ENCODE measurements around the gene BMAL2. TPM values are rescaled to one million over a fixed set of nuclear protein-coding genes. Genes with fewer than 3 reads are reported as not detected.

BMAL2 gene
- total RNA-seq, 1 experiment from 2014 or later = 16.2 TPM

DNA sequence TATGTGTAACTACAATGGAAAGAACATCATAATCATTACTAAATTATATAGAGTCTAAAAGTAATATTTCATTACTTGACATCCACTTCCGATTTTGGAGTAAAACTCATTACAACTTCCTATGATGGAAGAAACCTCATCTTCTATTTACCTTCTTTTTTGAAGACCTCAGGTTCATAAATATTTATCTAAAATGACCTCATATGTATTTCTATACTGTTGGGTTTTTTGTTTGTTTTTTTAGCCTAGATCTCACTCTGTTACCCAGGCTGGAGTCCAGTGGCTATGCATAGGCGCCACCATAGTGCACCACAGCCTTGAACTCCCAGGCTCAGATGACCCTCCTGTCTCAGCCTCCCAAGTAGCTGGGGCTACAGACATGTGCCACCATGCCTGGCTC lies 39.9 kb upstream of the BMAL2 start:
- H3K4me1 Mint-ChIP-seq = peaks cover 61% of the 10 kb centered on the region

More for the DNA sequence above, 39.9 kb upstream of the BMAL2 start:
- no peak overlapping the region for H3K4me3 Mint-ChIP-seq
- no peak for DNase-seq (ENCODE audit: low spot score)
- no peaks in the 10 kb centered on the region; the same call in 1 of the 2 replicates for H3K27me3 Mint-ChIP-seq (ENCODE audit: low read depth)
- TF ChIP-seq, protein P1, sequence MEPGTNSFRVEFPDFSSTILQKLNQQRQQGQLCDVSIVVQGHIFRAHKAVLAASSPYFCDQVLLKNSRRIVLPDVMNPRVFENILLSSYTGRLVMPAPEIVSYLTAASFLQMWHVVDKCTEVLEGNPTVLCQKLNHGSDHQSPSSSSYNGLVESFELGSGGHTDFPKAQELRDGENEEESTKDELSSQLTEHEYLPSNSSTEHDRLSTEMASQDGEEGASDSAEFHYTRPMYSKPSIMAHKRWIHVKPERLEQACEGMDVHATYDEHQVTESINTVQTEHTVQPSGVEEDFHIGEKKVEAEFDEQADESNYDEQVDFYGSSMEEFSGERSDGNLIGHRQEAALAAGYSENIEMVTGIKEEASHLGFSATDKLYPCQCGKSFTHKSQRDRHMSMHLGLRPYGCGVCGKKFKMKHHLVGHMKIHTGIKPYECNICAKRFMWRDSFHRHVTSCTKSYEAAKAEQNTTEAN (CRISPR knock-in tag; IDR thresholded peaks at IDR 0.05) = no peak
- TF ChIP-seq ZNF416 (CRISPR knock-in tag; IDR thresholded peaks at IDR 0.05) (no peak), FOXK1 (CRISPR knock-in tag; IDR thresholded peaks at IDR 0.05) (no peak), ZSCAN18 (CRISPR knock-in tag; IDR thresholded peaks at IDR 0.05) (no peak), GTF2I (CRISPR knock-in tag; conservative IDR thresholded peaks at IDR 0.05) (no peak), JAZF1 (CRISPR knock-in tag; IDR thresholded peaks at IDR 0.05) (no peak), NFYB (CRISPR knock-in tag; conservative IDR thresholded peaks at IDR 0.05; ENCODE audit: low read depth) (no peak), PRDM15 (CRISPR knock-in tag; IDR thresholded peaks at IDR 0.05) (no peak), TEAD4 (CRISPR knock-in tag; IDR thresholded peaks at IDR 0.05) (no peak), MYBL2 (CRISPR knock-in tag; IDR thresholded peaks at IDR 0.05) (no peak), ATF2 (CRISPR knock-in tag; IDR thresholded peaks at IDR 0.05; ENCODE audit: borderline replicate concordance, low read depth) (no peak), TP53 (CRISPR knock-in tag; IDR thresholded peaks at IDR 0.05) (no peak), ERG (CRISPR knock-in tag; IDR thresholded peaks at IDR 0.05) (no peak), ZNF671 (CRISPR knock-in tag; IDR thresholded peaks at IDR 0.05) (no peak), GRHL2 (CRISPR knock-in tag; IDR thresholded peaks at IDR 0.05; ENCODE audit: insufficient replicate concordance, severe bottlenecking) (no peak), ZNF138 (CRISPR knock-in tag; conservative IDR thresholded peaks at IDR 0.05) (no peak)
- TF ChIP-seq, protein P2, sequence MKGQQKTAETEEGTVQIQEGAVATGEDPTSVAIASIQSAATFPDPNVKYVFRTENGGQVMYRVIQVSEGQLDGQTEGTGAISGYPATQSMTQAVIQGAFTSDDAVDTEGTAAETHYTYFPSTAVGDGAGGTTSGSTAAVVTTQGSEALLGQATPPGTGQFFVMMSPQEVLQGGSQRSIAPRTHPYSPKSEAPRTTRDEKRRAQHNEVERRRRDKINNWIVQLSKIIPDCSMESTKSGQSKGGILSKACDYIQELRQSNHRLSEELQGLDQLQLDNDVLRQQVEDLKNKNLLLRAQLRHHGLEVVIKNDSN (CRISPR knock-in tag; IDR thresholded peaks at IDR 0.05) = no peak
- ATAC-seq = no peak
- ChIA-PET CTCF (interaction anchor here (0.6 kb wide), 1 partner anchor 14 kb away, joined by 6 read pairs; no protein-coding TSS in a partner anchor), POLR2A (no interaction called here)
- H3K36me3 Mint-ChIP-seq = peaks cover 3% of the 10 kb centered on the region
- H3K27ac Mint-ChIP-seq = no peak overlapping the region
- no peaks in the 10 kb centered on the region for H3K9me3 Mint-ChIP-seq

Data from WTC11 (cell line).